Gastrocnemius medialis (tissue), 4 donors: ENCODE data around the gene TMEM186. TPM values are rescaled to one million over a fixed set of nuclear protein-coding genes. Genes with fewer than 3 reads are reported as not detected.
"Not testable (repeated sequence)": the region's sequence is repeated elsewhere in the genome, so short reads cannot be mapped to it uniquely, and the experiment has no call there.

ENCODE experiments used
- ATAC-seq, 2 donors: fragments of 150-250 bp; one replicate each; pipeline ENCODE4 v1.9.1; 2016
- DNase-seq, 2 donors: peaks; one replicate each; pipeline ENCODE4 v3.0.0-alpha.2; 2019
- H3K27ac ChIP-seq, 4 donors: fragments of 200-600 bp; sonication (generic); 1 replicate in 1 of 4; 2 replicates in 3 of 4; pipeline ENCODE4 v1.5.1; 2016 to 2018; ENCODE audit warnings: mild to moderate bottlenecking in 2 of 4, moderate library complexity in 1 of 4
- H3K27me3 ChIP-seq, 3 donors: fragments of 200-600 bp; sonication (generic) in 2 of 3; 1 replicate in 1 of 3; 2 replicates in 2 of 3; pipeline versions ENCODE4 v1.5.1 to v1.6.0; 2016 to 2019; ENCODE audit warnings: mild to moderate bottlenecking in 1 of 3, moderate library complexity in 1 of 3
- H3K36me3 ChIP-seq, 2 donors: fragments of 200-600 bp; sonication (generic) in 1 of 2; one replicate each; pipeline ENCODE4 v1.5.1; 2017 to 2018
- H3K4me1 ChIP-seq, 2 donors: fragments of 200-600 bp; sonication (generic) in 1 of 2; one replicate each; pipeline ENCODE4 v1.5.1; 2016 to 2017; ENCODE audit warnings: mild to moderate bottlenecking in 2 of 2
- H3K4me3 ChIP-seq, 4 donors: fragments of 200-600 bp; sonication (generic) in 3 of 4; 1 replicate in 1 of 4; 2 replicates in 3 of 4; pipeline ENCODE4 v1.5.1; 2016 to 2019; ENCODE audit warnings: mild to moderate bottlenecking in 2 of 4
- H3K9me3 ChIP-seq, 3 donors: fragments of 200-600 bp; sonication (generic) in 2 of 3; 1 replicate in 1 of 3; 2 replicates in 2 of 3; pipeline ENCODE4 v1.5.1; 2016 to 2019
- CTCF ChIP-seq, 5 experiments: fragments of 450-650 bp in 3 of 5; fragments of 200-600 bp in 2 of 5; sonication (generic) in 2 of 5; IDR thresholded peaks in 4 of 5; conservative IDR thresholded peaks in 1 of 5; 1 replicate in 4 of 5; 2 replicates in 1 of 5; pipeline ENCODE4 v1.5.1; 2016 to 2019; ENCODE audit warnings: antibody characterized with exemption in 5 of 5, mild to moderate bottlenecking in 3 of 5, moderate library complexity in 3 of 5
- POLR2A ChIP-seq, 2 donors: fragments of 450-650 bp; IDR thresholded peaks; one replicate each; pipeline ENCODE4 v1.6.1; 2017; ENCODE audit warnings: antibody characterized with exemption in 2 of 2, mild to moderate bottlenecking in 2 of 2, moderate library complexity in 2 of 2
- in situ Hi-C, 4 donors: fragments of 200-750 bp; cut with MboI; loops; one replicate each; pipeline versions ENCODE4 v1.15.0 to v1.8.0; 2017; ENCODE audit warnings: low sequenced_read_pairs in 4 of 4
- intact Hi-C: fragments of 100-400 bp; cut with DNase I; formaldehyde crosslinking; loops from one replicate; pipeline ENCODE4 v1.15.1; 2023; ENCODE audit warnings: low total_unique reads
- total RNA-seq, 4 donors: library from RNA; depleted of rRNA; stranded (reverse); fragments of >200 nt; gene quantifications; one replicate each; pipeline versions ENCODE4 v1.1.0 to v1.2.3, GENCODE V29; 2016

The TMEM186 gene, protein sequence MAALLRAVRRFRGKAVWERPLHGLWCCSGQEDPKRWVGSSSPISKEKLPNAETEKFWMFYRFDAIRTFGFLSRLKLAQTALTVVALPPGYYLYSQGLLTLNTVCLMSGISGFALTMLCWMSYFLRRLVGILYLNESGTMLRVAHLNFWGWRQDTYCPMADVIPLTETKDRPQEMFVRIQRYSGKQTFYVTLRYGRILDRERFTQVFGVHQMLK
- 10 to 100 TPM; 10.2 to 16.9 (median 11.9) TPM for total RNA-seq

DNA sequence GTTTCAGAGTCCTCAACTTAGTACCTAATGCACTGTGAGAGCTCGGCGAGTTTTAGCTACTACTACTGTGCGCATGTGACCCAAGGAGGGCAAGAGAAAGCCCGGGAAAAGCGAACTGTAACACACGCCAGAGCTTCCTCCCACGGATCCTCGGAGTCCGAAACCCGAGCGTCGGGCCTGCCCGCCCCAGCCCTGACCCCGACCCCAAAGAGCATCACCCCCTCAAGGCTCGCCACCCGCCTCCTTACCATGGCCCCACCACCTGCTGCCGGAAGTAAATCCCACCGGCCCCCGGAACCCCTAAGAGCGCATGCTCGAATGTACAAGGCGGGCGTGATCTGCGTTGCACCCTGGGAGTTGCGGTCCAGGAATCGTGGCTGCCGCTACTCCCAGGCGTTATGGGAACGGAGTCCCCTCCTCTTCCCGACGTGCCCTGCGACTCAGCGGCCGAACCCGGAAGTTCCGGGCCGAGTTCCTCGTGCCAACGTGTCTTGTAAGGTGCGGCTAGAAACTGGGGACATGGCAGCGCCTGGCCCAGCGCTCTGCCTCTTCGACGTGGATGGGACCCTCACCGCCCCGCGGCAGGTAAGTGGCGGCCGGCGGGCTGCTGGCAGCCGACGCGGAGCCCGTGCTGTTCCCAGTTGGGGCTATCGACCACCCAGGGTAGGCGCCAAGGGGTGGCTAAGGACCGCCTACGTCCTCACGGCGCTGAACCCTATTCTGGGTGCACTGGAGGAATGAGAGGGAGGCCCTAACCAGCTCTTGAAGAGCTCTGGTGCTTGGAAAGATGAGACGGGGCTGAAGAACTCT, at the start of gene TMEM186, which contains the start of gene PMM2:
TMEM186 (minus strand) TSS at position 276 of the 810 bp plus-strand sequence; CDS start at position 251, 25 bp downstream.
PMM2 (plus strand) TSS at position 476 of the 810 bp plus-strand sequence; CDS start at position 520, 44 bp downstream.
- intact Hi-C loops (loop anchor here (2.0 kb wide), 1 partner anchor 177 kb away; the partner anchor contains the start of gene METTL22), in situ Hi-C loops (loop anchor here in 3 of 4 donors (10.0 kb wide), 2 partner anchors 77 to 123 kb away; partner anchors contain the start of gene ABAT (in 1 of the 3))
- peak; percentile 98 to 99 for ATAC-seq
- DNase-seq = peak; percentile 95 to 96
- H3K4me3 ChIP-seq = peak within 1 kb of the TSS; percentile 92 to 100 (median 96)
- H3K27ac ChIP-seq = peak within 1 kb of the TSS; percentile 84 to 98 (median 92)
- H3K4me1 ChIP-seq = peaks cover 26% of the 10 kb centered on the region in 2 donors
- H3K27me3 ChIP-seq = no peaks in the 10 kb centered on the region
- no peaks in the 10 kb centered on the region for H3K9me3 ChIP-seq
- TF ChIP-seq POLR2A (IDR thresholded peaks at IDR 0.05) = peak; percentile 23 to 67
- TF ChIP-seq CTCF (IDR thresholded peaks at IDR 0.05 in 4 of 5, conservative IDR thresholded peaks at IDR 0.05 in 1 of 5) = peak in 3 of 5 experiments; percentile 15 to 26 (median 16)
- peaks cover 0 to 13% of the 10 kb centered on the region in 2 donors for H3K36me3 ChIP-seq

- no peaks in the 10 kb centered on the region for H3K9me3 ChIP-seq
- no peak for DNase-seq
- no peak for TF ChIP-seq CTCF (IDR thresholded peaks at IDR 0.05 in 4 of 5, conservative IDR thresholded peaks at IDR 0.05 in 1 of 5)
- TF ChIP-seq POLR2A (IDR thresholded peaks at IDR 0.05) = no peak
- in situ Hi-C loops (no loop called here), intact Hi-C loops (no loop called here)
- peaks cover 5 to 7% of the 10 kb centered on the region in 2 donors for H3K4me1 ChIP-seq
- no peaks in the 10 kb centered on the region for H3K27me3 ChIP-seq
- H3K4me3 ChIP-seq = no peak overlapping the region
- H3K27ac ChIP-seq = no peak overlapping the region
- no peak for ATAC-seq
- H3K36me3 ChIP-seq = peaks cover 0 to 21% of the 10 kb centered on the region in 2 donors
These were observed 49.7 kb upstream of the TMEM186 start for GRCh38 chr16:8847145-8847544.

GRCh38 chr16:8846401-8846932, 49.0 kb upstream of the TMEM186 start:
- H3K9me3 ChIP-seq = no peaks in the 10 kb centered on the region
- peaks cover 0 to 21% of the 10 kb centered on the region in 2 donors for H3K36me3 ChIP-seq
- ATAC-seq (no peak), DNase-seq (no peak)
- in situ Hi-C loops (no loop called here), intact Hi-C loops (no loop called here)
- no peak overlapping the region for H3K27ac ChIP-seq
- no peak overlapping the region for H3K4me3 ChIP-seq
- H3K4me1 ChIP-seq = peaks cover 5 to 7% of the 10 kb centered on the region in 2 donors
- no peaks in the 10 kb centered on the region for H3K27me3 ChIP-seq
- no peak for TF ChIP-seq CTCF (IDR thresholded peaks at IDR 0.05 in 4 of 5, conservative IDR thresholded peaks at IDR 0.05 in 1 of 5)
- TF ChIP-seq POLR2A (IDR thresholded peaks at IDR 0.05) = no peak

GRCh38 chr16:8845699-8846298, 48.4 kb upstream of the TMEM186 start:
- Histone ChIP-seq H3K27ac (no peak overlapping the region), H3K9me3 (no peaks in the 10 kb centered on the region), H3K4me1 (peaks cover 3 to 7% of the 10 kb centered on the region in 2 donors), H3K27me3 (no peaks in the 10 kb centered on the region), H3K4me3 (no peak overlapping the region), H3K36me3 (peaks cover 0 to 21% of the 10 kb centered on the region in 2 donors)
- intact Hi-C loops (no loop called here), in situ Hi-C loops (no loop called here)
- TF ChIP-seq CTCF (IDR thresholded peaks at IDR 0.05 in 4 of 5, conservative IDR thresholded peaks at IDR 0.05 in 1 of 5) (no peak), POLR2A (IDR thresholded peaks at IDR 0.05) (no peak)
- DNase-seq = no peak
- no peak for ATAC-seq

DNA sequence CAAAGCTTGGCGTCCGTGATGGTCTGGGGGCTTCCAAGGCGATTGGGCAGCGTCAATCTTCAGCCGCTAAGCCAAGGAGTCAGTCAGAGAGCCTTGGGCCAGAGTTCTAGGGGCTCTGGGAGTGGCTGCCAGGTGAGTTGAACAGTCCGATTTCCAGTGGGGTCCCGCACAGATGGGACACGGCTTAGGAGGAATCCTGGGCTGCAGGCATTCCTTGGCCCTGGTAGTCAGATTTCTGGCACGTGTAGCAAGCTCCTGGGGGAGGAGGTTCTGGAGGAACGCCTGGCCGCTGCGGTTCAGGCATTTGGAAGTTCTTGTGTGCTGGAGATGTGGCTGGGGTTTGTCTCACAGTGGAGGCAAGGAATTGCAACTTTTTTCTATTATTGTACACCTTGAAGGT, 45.9 kb upstream of the TMEM186 start:
- H3K4me1 ChIP-seq, ATAC-seq, DNase-seq, H3K9me3 ChIP-seq, intact Hi-C loops, H3K27ac ChIP-seq, in situ Hi-C loops, H3K27me3 ChIP-seq, H3K36me3 ChIP-seq: not testable (repeated sequence)
- H3K4me3 ChIP-seq = peak overlapping the region in 2 of 4 donors; percentile 9 to 27

DNA sequence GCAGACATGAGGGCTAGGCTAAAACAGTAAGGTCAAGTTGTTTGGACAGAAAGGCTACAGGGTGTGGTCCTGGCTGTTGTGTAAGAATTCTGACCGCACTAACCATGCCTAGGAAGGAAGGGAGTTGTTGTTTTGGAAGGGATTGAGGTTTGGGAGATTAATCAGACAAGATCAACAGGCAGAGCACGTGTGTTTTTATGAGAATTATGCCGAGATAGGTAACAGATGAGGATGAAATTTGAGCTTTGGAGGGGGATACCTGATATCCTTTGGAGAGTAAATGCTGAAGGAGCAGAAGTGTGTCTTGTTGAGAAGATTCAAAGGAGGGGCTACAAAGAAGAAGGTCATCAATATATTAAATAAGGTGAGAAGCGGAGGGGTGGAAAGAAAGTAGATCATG, 44.6 kb upstream of the TMEM186 start:
- H3K36me3 ChIP-seq, DNase-seq, ATAC-seq, H3K9me3 ChIP-seq, H3K4me1 ChIP-seq, in situ Hi-C loops, H3K27me3 ChIP-seq, intact Hi-C loops: not testable (repeated sequence)
- H3K4me3 ChIP-seq = peak overlapping the region in 1 of 4 donors; percentile 27
- H3K27ac ChIP-seq = peak overlapping the region in 3 of 4 donors; percentile 25 to 54 (median 26)

- H3K9me3 ChIP-seq, H3K27ac ChIP-seq, H3K27me3 ChIP-seq, H3K4me1 ChIP-seq, in situ Hi-C loops, ATAC-seq, H3K4me3 ChIP-seq, H3K36me3 ChIP-seq, DNase-seq, intact Hi-C loops: not testable (repeated sequence)
These were observed 40.2 kb upstream of the TMEM186 start for GRCh38 chr16:8837594-8837993.
